ENCODE data around the gene DHX8.

DNA sequence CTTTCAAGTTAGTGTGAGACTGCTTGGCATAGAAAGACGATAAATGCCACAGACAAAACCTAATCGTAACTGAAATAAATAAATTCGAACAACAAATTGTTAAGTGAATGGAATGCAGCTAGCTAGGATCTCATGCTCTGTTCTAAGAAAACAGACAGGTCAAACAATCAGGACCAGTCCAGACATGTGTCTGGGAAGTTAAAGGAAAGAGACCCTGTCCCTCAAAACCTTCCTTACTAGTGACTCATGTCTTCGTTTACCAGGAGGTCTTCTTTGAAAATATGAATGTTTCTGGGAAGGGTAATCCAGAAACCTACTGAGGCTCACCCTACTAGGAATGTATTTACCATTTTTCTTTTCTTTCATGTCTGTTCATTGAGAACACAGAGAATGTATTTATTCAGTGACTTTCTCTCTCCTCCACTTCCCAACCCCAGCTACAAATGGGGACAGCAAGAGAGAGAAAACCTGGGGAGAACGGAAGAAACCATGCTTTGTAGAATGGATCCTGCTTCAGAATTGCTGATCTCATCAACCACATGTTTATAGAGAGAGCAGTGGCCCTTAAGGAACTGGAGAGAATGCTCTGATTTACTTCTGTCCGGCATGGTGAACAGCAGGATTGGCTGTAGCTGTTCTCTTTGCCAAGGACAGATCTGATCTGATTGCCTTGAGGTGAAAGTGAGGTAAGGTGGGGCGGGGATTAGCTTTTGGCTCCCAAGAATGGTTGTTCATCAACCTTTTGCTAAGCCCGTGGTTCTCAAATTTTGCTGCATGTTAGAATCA lies 39.4 kb upstream of the DHX8 start:
- TF ChIP-seq, protein P1, sequence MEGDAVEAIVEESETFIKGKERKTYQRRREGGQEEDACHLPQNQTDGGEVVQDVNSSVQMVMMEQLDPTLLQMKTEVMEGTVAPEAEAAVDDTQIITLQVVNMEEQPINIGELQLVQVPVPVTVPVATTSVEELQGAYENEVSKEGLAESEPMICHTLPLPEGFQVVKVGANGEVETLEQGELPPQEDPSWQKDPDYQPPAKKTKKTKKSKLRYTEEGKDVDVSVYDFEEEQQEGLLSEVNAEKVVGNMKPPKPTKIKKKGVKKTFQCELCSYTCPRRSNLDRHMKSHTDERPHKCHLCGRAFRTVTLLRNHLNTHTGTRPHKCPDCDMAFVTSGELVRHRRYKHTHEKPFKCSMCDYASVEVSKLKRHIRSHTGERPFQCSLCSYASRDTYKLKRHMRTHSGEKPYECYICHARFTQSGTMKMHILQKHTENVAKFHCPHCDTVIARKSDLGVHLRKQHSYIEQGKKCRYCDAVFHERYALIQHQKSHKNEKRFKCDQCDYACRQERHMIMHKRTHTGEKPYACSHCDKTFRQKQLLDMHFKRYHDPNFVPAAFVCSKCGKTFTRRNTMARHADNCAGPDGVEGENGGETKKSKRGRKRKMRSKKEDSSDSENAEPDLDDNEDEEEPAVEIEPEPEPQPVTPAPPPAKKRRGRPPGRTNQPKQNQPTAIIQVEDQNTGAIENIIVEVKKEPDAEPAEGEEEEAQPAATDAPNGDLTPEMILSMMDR (IDR thresholded peaks at IDR 0.05) = no peak
- TF ChIP-seq POLR2A (IDR thresholded peaks at IDR 0.05) = peak in 1 of 2 donors; percentile 73

Data from thyroid gland (tissue), 4 donors.